HFF-Myc (cell line): ENCODE data around the gene CLEC4G.
A peak's percentile ranks its signal among the peaks of the same experiment; 100 is the strongest.

Source experiments
- DNase-seq: peaks from one replicate; pipeline ENCODE4 v3.0.0-alpha.2; 2011; ENCODE audit warnings: low read depth; ENCODE audit errors: extremely low read depth
- H3K4me3 ChIP-seq: replicated peaks from 2 replicates; pipeline ENCODE4 v1.5.1; 2011; ENCODE audit warnings: low read depth, mild to moderate bottlenecking, control low read depth, low read length
- TF ChIP-seq, protein P1 (sequence below): IDR thresholded peaks from 2 replicates; pipeline ENCODE4 v1.5.1; 2012; ENCODE audit warnings: mild to moderate bottlenecking, low read depth, low read length, control low read depth; ENCODE audit errors: missing control alignments

CLEC4G gene

DNA sequence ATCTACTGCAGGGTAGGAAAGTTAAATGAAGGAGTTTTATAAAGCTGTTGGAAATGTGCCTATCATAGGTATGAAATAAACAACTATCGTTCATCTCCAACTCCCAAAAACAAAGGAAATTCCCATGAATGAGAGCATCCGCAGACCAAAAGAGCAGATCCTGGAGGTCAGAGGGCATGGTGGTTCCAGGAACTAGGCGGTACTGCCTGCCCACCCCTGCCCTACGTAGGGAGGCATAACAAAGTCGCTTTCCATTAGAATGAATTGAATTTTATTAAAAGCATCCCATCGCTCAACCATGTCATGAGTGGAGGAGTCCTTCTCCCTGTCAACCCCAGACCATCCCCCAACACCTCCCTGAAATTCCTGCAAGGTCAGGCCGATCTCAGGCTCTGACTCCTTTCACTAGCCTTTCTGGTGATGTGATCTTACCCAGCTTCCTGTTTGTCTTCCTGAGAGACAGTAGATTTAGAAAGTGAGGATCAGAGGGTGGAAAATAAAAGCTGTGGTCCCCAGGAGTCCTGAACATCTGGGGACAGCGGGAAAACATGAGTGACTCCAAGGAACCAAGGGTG, 30.9 kb upstream of the CLEC4G start, which contains the start of gene CLEC4M:
CLEC4M (plus strand) TSS at position 525 of the 575 bp plus-strand sequence; CDS start at position 549, 24 bp downstream.
- TF ChIP-seq, protein P1, sequence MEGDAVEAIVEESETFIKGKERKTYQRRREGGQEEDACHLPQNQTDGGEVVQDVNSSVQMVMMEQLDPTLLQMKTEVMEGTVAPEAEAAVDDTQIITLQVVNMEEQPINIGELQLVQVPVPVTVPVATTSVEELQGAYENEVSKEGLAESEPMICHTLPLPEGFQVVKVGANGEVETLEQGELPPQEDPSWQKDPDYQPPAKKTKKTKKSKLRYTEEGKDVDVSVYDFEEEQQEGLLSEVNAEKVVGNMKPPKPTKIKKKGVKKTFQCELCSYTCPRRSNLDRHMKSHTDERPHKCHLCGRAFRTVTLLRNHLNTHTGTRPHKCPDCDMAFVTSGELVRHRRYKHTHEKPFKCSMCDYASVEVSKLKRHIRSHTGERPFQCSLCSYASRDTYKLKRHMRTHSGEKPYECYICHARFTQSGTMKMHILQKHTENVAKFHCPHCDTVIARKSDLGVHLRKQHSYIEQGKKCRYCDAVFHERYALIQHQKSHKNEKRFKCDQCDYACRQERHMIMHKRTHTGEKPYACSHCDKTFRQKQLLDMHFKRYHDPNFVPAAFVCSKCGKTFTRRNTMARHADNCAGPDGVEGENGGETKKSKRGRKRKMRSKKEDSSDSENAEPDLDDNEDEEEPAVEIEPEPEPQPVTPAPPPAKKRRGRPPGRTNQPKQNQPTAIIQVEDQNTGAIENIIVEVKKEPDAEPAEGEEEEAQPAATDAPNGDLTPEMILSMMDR: no peak
- no peak within 1 kb of the TSS for H3K4me3 ChIP-seq
- DNase-seq: no peak

DNA sequence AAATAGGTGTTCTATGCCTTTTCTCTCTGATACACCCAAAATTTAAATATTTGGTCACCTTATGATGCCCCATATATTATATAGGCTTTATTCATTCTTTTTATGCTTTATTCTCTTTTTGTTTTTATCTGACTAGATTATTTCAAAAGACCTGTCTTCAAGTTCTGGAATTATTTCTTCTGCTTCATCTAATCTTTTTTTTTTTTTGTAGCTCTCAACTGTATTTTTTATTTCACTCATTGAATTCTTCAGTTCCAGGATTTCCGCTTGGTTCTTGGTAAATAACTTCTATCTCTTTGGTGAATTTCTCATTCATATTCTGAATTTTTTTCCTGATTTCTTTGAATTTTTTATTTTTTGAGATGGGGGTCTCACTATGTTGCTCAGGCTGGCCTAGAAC, 27.2 kb upstream of the CLEC4G start:
- TF ChIP-seq, protein P1: no peak
- no peak overlapping the region for H3K4me3 ChIP-seq
- no peak for DNase-seq

DNA sequence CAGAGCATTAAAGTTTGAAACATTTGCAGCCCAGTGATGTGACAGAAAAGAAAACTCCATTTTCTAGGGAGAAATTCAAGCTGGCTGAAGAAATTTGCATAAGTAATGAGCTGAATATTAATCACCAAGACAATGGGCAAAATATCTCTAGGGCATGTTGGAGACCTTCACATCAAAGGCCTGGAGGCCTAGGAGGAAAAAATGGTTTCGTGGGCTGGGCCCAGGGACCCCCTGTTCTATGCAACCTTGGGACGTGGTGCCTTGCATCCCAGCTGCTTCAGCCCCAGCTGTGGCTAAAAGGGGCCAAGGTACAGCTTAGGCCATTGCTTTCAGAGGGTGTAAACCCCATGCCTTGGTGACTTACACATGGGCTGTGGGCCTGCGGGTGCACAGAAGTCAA, 25.4 kb upstream of the CLEC4G start:
- no peak overlapping the region for H3K4me3 ChIP-seq
- no peak for DNase-seq
- TF ChIP-seq, protein P1: no peak

DNA sequence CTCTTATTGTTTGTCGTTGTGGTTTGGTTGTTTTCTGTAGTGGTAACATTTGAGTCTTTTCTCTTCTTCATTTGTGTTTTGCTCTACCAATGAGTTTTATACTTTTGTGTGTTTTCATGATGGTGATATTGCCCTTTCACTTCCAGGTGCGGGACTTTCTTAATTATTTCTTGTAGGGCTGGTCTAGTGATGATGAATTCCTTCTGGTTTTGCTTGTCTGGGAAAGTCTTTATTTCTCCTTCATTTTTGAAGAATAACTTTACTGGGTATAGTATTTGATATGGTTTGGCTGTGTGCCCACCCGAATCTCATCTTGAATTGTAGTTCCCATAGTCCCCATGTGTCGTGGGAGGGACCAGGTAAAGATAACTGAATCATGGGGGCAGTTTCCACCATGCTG, 24.3 kb upstream of the CLEC4G start:
- H3K4me3 ChIP-seq: no peak overlapping the region
- no peak for DNase-seq
- TF ChIP-seq, protein P1: no peak

DNA sequence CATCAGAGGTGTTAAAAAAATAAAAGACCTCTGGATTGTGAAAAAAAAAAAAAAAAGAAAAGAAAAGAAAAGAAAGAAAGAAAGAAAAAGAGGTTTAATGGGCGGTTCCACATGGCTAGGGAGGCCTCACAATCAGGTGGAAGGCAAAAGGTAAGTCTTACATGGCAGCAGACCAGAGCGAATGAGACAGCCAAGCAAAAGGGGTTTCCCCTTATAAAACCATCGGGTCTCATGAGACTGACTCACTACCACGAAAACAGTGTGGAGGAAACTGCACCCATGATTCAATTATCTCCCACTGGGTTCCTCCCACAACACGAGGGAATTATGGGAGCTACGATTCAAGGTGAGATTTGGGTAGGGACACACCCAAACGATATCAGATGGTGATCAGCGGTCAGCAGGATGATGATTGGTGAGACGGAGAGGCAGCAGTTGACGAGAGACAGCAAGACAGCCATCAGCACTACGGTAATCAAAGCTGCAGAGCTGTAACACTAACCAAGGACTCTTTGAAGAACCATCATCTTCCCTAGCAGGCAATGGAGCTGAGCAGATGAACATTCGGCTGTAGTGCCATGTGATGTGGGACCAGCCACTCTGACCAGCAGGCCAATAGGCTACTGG, 19.4 kb upstream of the CLEC4G start:
- H3K4me3 ChIP-seq: no peak overlapping the region
- no peak for DNase-seq
- TF ChIP-seq, protein P1: no peak

DNA sequence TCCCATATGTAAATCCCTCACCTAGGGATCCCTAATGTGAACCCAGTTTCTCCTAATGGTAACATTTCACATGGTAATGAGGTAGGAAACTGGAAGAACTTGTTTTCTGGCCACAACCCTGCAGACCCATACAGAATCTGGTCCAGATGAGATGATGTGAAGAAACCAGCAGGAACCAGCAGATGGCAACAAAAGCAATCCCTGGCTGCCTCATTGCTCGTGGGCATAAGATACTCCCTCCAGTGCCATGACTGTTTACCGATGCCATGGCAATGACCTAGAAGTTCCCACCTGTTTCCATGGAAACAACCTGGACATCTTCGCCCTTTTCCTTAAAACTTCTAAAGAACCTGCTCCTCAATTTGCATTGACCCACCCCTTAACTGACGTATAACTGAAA, 16.8 kb upstream of the CLEC4G start:
- H3K4me3 ChIP-seq: no peak overlapping the region
- TF ChIP-seq, protein P1: peak; percentile 3
- no peak for DNase-seq

DNA sequence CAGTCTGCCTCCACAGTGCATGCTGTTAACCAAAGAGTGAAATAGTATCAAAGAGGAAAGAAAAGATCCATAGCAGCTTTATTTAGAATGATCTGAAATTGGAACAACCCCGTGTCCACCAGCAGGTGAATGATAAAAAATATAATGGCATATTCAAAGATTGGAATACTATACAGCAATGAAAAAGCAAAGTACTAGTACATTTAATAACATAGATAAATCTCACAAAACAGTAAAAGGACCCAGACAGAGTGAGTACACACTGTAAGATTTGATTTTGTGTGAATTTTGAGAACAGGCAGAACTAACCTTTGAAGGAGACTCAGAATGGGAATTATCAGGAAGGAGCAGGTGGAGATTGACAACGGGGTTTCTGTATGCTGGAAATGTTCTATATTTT, 16.3 kb upstream of the CLEC4G start:
- no peak for DNase-seq
- TF ChIP-seq, protein P1: no peak
- H3K4me3 ChIP-seq: no peak overlapping the region
